Activated T-helper 1 cell treated with anti-CD3 and anti-CD28 coated beads, Interleukin-2, amount 50 U/mL, for 16 hours (primary cell): Measurements from ENCODE around the gene FSD1L.

ENCODE experiments used
- DNase-seq, 2 donors: peaks; one replicate each; pipeline ENCODE4 v3.0.0-alpha.2; 2020; ENCODE audit warnings: low read depth in 1 of 2, low spot score in 1 of 2

The FSD1L gene

GRCh38 chr9:105447814-105448812 lies at the start of gene FSD1L:
Gene FSD1L, plus strand, starts transcription at chr9:105448034. Its CDS starts 187 bp downstream, at chr9:105448221.
- peak; percentile 45 to 62 for DNase-seq

- no peak for DNase-seq
Observed at GRCh38 chr9:105399117-105399516, 48.7 kb upstream of the FSD1L start.

- no peak for DNase-seq
Observed at GRCh38 chr9:105401651-105402050, 46.2 kb upstream of the FSD1L start.

- no peak for DNase-seq
Observed at GRCh38 chr9:105403552-105404248, 44.1 kb upstream of the FSD1L start.

GRCh38 chr9:105405514-105406131 lies 42.2 kb upstream of the FSD1L start:
- DNase-seq: peak in 1 of 2 donors; percentile 3

GRCh38 chr9:105406369-105406768 lies 41.5 kb upstream of the FSD1L start:
- no peak for DNase-seq

GRCh38 chr9:105413525-105413924 lies 34.3 kb upstream of the FSD1L start:
- DNase-seq: no peak

- DNase-seq: peak in 1 of 2 donors; percentile 27
Observed at GRCh38 chr9:105414947-105415661, 32.7 kb upstream of the FSD1L start.

GRCh38 chr9:105415662-105415980 lies 32.2 kb upstream of the FSD1L start:
- DNase-seq: no peak

- no peak for DNase-seq
Observed at GRCh38 chr9:105416840-105417239, 31.0 kb upstream of the FSD1L start.

- no peak for DNase-seq
Observed at GRCh38 chr9:105418588-105419500, 29.0 kb upstream of the FSD1L start.

GRCh38 chr9:105419816-105420597 lies 27.8 kb upstream of the FSD1L start:
- no peak for DNase-seq

- no peak for DNase-seq
Observed at GRCh38 chr9:105421154-105421553, 26.7 kb upstream of the FSD1L start.

GRCh38 chr9:105421864-105422263 lies 26.0 kb upstream of the FSD1L start:
- DNase-seq: no peak

GRCh38 chr9:105425816-105426433 lies 21.9 kb upstream of the FSD1L start:
- DNase-seq: no peak

GRCh38 chr9:105426657-105427056 lies 21.2 kb upstream of the FSD1L start:
- no peak for DNase-seq

- DNase-seq: no peak
Observed at GRCh38 chr9:105431424-105432246, 16.2 kb upstream of the FSD1L start.

GRCh38 chr9:105432247-105432842 lies 15.5 kb upstream of the FSD1L start:
- DNase-seq: no peak
